Mesendoderm (in vitro differentiated cells): ENCODE measurements around the gene MZT2B.
"Not testable (repeated sequence)": the region's sequence is repeated elsewhere in the genome, so short reads cannot be mapped to it uniquely, and the experiment has no call there.

Source experiments
- DNase-seq: peaks from one replicate; pipeline ENCODE4 v3.0.0; 2013
- H2AK5ac ChIP-seq: 2 replicates; pipeline ENCODE4 v1.6.1; 2013; ENCODE audit warnings: low read length, inconsistent platforms
- H2BK120ac ChIP-seq: 2 replicates; pipeline ENCODE4 v1.6.1; 2013; ENCODE audit warnings: low read depth, mild to moderate bottlenecking, low read length, moderate library complexity, mixed read lengths
- H2BK15ac ChIP-seq: replicated peaks from 2 replicates; pipeline ENCODE4 v1.6.1; 2013; ENCODE audit warnings: low read depth, mild to moderate bottlenecking, moderate library complexity
- H2BK5ac ChIP-seq: 2 replicates; pipeline ENCODE4 v1.6.1; 2013; ENCODE audit warnings: low read length, inconsistent platforms
- H3K18ac ChIP-seq: 2 replicates; pipeline ENCODE4 v1.6.1; 2013; ENCODE audit warnings: mild to moderate bottlenecking, low read length, mixed read lengths
- H3K23ac ChIP-seq: one replicate; pipeline ENCODE4 v1.6.1; 2013; ENCODE audit warnings: low read length
- H3K27ac ChIP-seq: 2 replicates; pipeline ENCODE4 v1.5.1; 2013; ENCODE audit warnings: low read depth, mild to moderate bottlenecking, inconsistent platforms, low read length, moderate library complexity
- H3K27me3 ChIP-seq: 2 replicates; pipeline ENCODE4 v1.6.1; 2013; ENCODE audit warnings: low read length, control low read depth, mild to moderate bottlenecking, inconsistent platforms; ENCODE audit not compliant: insufficient read depth, poor library complexity
- H3K36me3 ChIP-seq: 2 replicates; pipeline ENCODE4 v1.6.1; 2013; ENCODE audit warnings: low read length, inconsistent platforms; ENCODE audit not compliant: control insufficient read depth, insufficient read depth
- H3K4ac ChIP-seq: one replicate; pipeline ENCODE4 v1.6.1; 2013; ENCODE audit warnings: low read depth, mild to moderate bottlenecking, low read length, moderate library complexity
- H3K4me1 ChIP-seq: 2 replicates; pipeline ENCODE4 v1.6.1; 2013; ENCODE audit warnings: low read depth, low read length, inconsistent platforms; ENCODE audit not compliant: control insufficient read depth
- H3K4me2 ChIP-seq: 2 replicates; pipeline ENCODE4 v1.6.1; 2013; ENCODE audit warnings: low read length
- H3K4me3 ChIP-seq: 2 replicates; pipeline ENCODE4 v1.5.1; 2013; ENCODE audit warnings: mild to moderate bottlenecking, low read length
- H3K56ac ChIP-seq: one replicate; pipeline ENCODE4 v1.6.1; 2013; ENCODE audit warnings: low read length
- H3K79me1 ChIP-seq: 2 replicates; pipeline ENCODE4 v1.6.1; 2013; ENCODE audit warnings: low read length, inconsistent platforms
- H3K79me2 ChIP-seq: 2 replicates; pipeline ENCODE4 v1.6.1; 2013; ENCODE audit warnings: mild to moderate bottlenecking, low read length; ENCODE audit not compliant: control insufficient read depth, insufficient read depth
- H3K9ac ChIP-seq: 2 replicates; pipeline ENCODE4 v1.6.1; 2013; ENCODE audit warnings: low read length, inconsistent platforms
- H4K5ac ChIP-seq: one replicate; pipeline ENCODE4 v1.6.1; 2013; ENCODE audit warnings: low read length
- H4K8ac ChIP-seq: one replicate; pipeline ENCODE4 v1.6.1; 2013; ENCODE audit warnings: low read depth, mild to moderate bottlenecking, control low read depth, low read length, moderate library complexity
- WGBS: extraction: QIAGEN DNeasy Blood & Tissue Kit; methylation state at CpG from one replicate; pipeline ENCODE4 v1.1.7; 2013; ENCODE audit warnings: low lambda C conversion rate, missing lambda C conversion rate; ENCODE audit not compliant: insufficient coverage; ENCODE audit errors: extremely low coverage; 5-methylcytosine and 5-hydroxymethylcytosine counted together

The MZT2B gene

GRCh38 chr2:130202518-130202917, 20.5 kb downstream of the MZT2B start:
- WGBS, result no CpG with 5 or more reads among the region's 7 CpGs
- not testable (repeated sequence) for H3K18ac ChIP-seq, H3K36me3 ChIP-seq, H3K27me3 ChIP-seq, H3K4me1 ChIP-seq, H2AK5ac ChIP-seq, H3K23ac ChIP-seq, H3K4ac ChIP-seq, H3K56ac ChIP-seq, H4K5ac ChIP-seq, H3K9ac ChIP-seq, H3K4me2 ChIP-seq, H3K27ac ChIP-seq, H3K4me3 ChIP-seq, H3K79me1 ChIP-seq, H2BK15ac ChIP-seq, H3K79me2 ChIP-seq, H2BK120ac ChIP-seq, H4K8ac ChIP-seq, H2BK5ac ChIP-seq, DNase-seq

DNA sequence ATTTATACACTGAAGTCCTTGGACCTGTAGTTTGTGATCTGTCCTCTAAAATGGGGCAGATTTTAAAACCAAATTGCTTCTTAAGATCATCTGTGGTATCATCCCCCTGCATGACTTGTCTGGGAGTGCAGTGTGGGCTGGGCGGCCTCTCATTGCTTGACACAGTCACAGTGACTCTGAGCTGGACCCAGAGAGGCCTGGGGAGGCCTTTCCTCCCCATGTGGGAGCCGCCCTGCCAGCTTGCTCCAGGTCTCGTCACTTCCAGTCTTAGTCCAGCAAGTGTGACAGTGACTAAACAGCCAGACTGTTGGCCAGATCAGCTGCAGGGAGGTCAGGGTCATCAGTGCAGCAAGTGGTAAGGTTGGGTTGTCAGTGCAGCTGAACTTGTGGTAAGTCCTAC, 21.1 kb downstream of the MZT2B start:
- H3K79me2 ChIP-seq, DNase-seq, H3K27ac ChIP-seq, H4K5ac ChIP-seq, H2BK5ac ChIP-seq, H3K4me3 ChIP-seq, H3K79me1 ChIP-seq, H3K23ac ChIP-seq, H3K4ac ChIP-seq, H3K36me3 ChIP-seq, H3K9ac ChIP-seq, H3K56ac ChIP-seq, H3K4me2 ChIP-seq, H2BK15ac ChIP-seq, H3K27me3 ChIP-seq, H2AK5ac ChIP-seq, H3K18ac ChIP-seq, H4K8ac ChIP-seq, H3K4me1 ChIP-seq, H2BK120ac ChIP-seq: not testable (repeated sequence)
- no CpG with 5 or more reads among the region's 3 CpGs for WGBS

GRCh38 chr2:130207051-130207450, 25.0 kb downstream of the MZT2B start:
- H3K9ac ChIP-seq, H3K79me2 ChIP-seq, H3K27ac ChIP-seq, H3K27me3 ChIP-seq, H2BK120ac ChIP-seq, H2BK15ac ChIP-seq, H3K18ac ChIP-seq, H3K4me2 ChIP-seq, H3K56ac ChIP-seq, H4K5ac ChIP-seq, H3K79me1 ChIP-seq, H2AK5ac ChIP-seq, H3K4ac ChIP-seq, H3K23ac ChIP-seq, H4K8ac ChIP-seq, H3K4me1 ChIP-seq, H3K36me3 ChIP-seq, H3K4me3 ChIP-seq, DNase-seq, H2BK5ac ChIP-seq: not testable (repeated sequence)
- WGBS, result no CpG with 5 or more reads among the region's 13 CpGs

DNA sequence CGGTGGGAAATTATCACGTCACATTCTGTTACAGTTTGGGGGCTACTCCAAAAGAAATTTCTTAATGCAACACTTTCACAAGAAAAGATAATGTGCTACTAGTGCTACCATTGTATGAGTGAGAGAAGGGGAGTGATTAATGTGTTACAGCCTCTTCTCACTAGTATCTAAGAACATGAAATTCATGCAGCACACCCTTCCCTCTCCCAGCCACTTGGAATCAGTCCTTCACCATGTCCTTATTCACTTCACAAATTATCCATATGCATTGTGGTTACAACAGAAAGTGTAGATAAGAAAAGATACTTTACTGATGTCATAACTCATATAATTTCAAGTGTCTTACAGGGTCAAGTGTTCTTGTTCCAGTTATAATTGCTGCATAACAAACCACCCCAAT, 37.1 kb downstream of the MZT2B start:
- H4K5ac ChIP-seq, H3K4me3 ChIP-seq, H3K27ac ChIP-seq, H3K4me2 ChIP-seq, H3K4me1 ChIP-seq, H2AK5ac ChIP-seq, H2BK5ac ChIP-seq, H4K8ac ChIP-seq, H3K27me3 ChIP-seq, H3K18ac ChIP-seq, H3K23ac ChIP-seq, H3K9ac ChIP-seq, DNase-seq, H3K79me1 ChIP-seq, H3K36me3 ChIP-seq, H3K56ac ChIP-seq, H3K79me2 ChIP-seq, H2BK120ac ChIP-seq, H2BK15ac ChIP-seq, H3K4ac ChIP-seq: not testable (repeated sequence)
- WGBS, result no CpG with 5 or more reads among the region's 2 CpGs

DNA sequence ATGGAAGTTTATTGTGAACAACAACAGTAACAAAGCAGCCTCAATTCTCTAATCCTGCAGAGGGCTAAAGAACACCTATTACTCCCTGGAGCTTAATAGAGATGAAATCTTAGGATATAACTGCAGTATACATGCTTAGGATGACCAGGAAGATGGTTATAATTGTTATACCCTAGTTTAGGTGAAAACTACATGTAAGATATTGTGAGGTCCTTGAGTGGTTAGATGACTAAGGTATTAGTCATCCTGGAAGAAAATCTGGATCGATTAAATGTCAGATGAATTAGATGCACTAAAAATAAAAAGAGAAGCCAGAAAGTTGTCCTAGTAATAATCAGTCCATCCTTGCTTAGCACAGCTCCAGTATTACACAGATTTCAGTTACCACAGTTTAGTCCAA, 38.4 kb downstream of the MZT2B start:
- WGBS, result no CpG with 5 or more reads among the region's 1 CpG
- not testable (repeated sequence) for H3K79me1 ChIP-seq, DNase-seq, H4K5ac ChIP-seq, H4K8ac ChIP-seq, H3K27ac ChIP-seq, H3K79me2 ChIP-seq, H3K27me3 ChIP-seq, H2BK5ac ChIP-seq, H2BK120ac ChIP-seq, H3K18ac ChIP-seq, H2BK15ac ChIP-seq, H3K4me2 ChIP-seq, H3K4me3 ChIP-seq, H3K4ac ChIP-seq, H3K36me3 ChIP-seq, H3K23ac ChIP-seq, H3K9ac ChIP-seq, H2AK5ac ChIP-seq, H3K56ac ChIP-seq, H3K4me1 ChIP-seq

DNA sequence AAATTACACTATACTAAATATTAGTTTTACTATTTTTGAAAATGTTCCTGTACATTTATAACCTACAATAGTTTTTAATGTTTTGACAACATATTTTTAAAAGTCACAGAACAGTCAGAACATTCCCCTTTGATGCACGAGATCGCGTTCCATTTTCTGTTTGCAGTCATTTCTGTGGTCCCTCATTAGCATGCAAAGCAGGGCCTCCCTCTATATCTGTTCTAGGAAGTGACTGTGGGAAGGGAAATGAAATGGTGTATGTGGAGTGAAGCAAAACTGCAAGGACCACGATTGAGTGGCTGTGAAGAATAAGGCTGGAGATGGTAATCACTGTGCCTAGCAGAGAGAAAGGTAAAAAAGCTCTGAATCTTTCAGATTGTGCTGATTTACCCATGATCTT, 40.5 kb downstream of the MZT2B start:
- H3K4me3 ChIP-seq, H2BK5ac ChIP-seq, DNase-seq, H3K79me2 ChIP-seq, H3K56ac ChIP-seq, H3K27me3 ChIP-seq, H4K5ac ChIP-seq, H3K4me2 ChIP-seq, H3K36me3 ChIP-seq, H3K79me1 ChIP-seq, H3K4me1 ChIP-seq, H3K23ac ChIP-seq, H3K4ac ChIP-seq, H4K8ac ChIP-seq, H3K9ac ChIP-seq, H3K18ac ChIP-seq, H2BK15ac ChIP-seq, H2AK5ac ChIP-seq, H3K27ac ChIP-seq, H2BK120ac ChIP-seq: not testable (repeated sequence)
- WGBS, result no CpG with 5 or more reads among the region's 4 CpGs
